Measurements from ENCODE around the gene PRR35.

Gene PRR35

DNA sequence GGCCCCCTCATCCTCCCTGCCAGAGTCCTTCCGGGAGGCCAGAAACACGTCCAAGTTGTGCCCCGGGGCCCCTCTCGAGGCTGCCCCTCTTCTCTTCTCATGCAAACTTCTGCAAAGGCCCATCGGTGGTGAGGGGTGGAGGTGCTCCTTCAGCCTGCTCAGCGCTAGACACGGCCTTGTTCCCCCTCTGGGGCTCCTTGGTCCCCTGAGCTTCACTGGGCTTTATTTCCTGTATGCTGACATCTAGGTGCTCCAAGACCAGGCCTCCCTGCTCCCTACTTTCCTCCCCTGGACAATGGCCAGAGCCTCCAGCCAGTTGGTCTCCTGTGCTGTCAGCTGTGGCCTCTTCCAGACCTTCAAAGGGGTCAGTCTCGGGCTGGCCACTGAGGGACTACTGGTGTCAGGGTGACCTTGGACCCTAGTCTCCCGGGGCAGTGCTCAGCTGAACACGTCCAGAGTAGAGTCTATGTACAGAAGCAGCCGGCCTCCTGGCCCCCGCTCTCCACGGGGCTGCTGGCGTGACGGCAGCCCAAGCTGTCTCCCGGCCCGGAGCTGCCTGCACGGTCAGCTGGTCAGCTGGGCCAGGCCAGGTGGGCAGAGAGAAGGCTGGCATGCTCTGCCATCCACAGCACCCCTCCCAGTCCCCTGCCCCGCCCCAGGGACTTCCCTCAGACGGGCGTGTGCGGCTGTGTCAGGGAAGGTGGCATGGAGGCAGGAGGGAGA is 1.7 kb upstream of the PRR35 start:
- no peak overlapping the region for H3K27ac Mint-ChIP-seq (ENCODE audit: low read depth)
- H3K9me3 Mint-ChIP-seq: no peaks in the 10 kb centered on the region
- DNase-seq (ENCODE audit: low spot score in 2 of 2) (no peak), ATAC-seq (replicated peaks; ENCODE audit: extremely low read depth, poor library complexity, severe bottlenecking) (no peak)
- peaks cover 7% of the 10 kb centered on the region for H3K36me3 Mint-ChIP-seq (ENCODE audit: insufficient read depth)
- no peak overlapping the region for H3K4me3 Mint-ChIP-seq
- H3K4me1 Mint-ChIP-seq: no peaks in the 10 kb centered on the region
- peaks cover 10% of the 10 kb centered on the region for H3K27me3 Mint-ChIP-seq

- ATAC-seq (replicated peaks; ENCODE audit: extremely low read depth, poor library complexity, severe bottlenecking) (no peak), DNase-seq (ENCODE audit: low spot score in 2 of 2) (no peak)
- H3K4me1 Mint-ChIP-seq: no peaks in the 10 kb centered on the region
- H3K27me3 Mint-ChIP-seq: peaks cover 10% of the 10 kb centered on the region
- no peaks in the 10 kb centered on the region for H3K9me3 Mint-ChIP-seq
- no peak overlapping the region for H3K27ac Mint-ChIP-seq (ENCODE audit: low read depth)
- peaks cover 6% of the 10 kb centered on the region for H3K36me3 Mint-ChIP-seq (ENCODE audit: insufficient read depth)
- no peak overlapping the region for H3K4me3 Mint-ChIP-seq
Observed at GRCh38 chr16:559021-559380, 1.2 kb upstream of the PRR35 start.

DNA sequence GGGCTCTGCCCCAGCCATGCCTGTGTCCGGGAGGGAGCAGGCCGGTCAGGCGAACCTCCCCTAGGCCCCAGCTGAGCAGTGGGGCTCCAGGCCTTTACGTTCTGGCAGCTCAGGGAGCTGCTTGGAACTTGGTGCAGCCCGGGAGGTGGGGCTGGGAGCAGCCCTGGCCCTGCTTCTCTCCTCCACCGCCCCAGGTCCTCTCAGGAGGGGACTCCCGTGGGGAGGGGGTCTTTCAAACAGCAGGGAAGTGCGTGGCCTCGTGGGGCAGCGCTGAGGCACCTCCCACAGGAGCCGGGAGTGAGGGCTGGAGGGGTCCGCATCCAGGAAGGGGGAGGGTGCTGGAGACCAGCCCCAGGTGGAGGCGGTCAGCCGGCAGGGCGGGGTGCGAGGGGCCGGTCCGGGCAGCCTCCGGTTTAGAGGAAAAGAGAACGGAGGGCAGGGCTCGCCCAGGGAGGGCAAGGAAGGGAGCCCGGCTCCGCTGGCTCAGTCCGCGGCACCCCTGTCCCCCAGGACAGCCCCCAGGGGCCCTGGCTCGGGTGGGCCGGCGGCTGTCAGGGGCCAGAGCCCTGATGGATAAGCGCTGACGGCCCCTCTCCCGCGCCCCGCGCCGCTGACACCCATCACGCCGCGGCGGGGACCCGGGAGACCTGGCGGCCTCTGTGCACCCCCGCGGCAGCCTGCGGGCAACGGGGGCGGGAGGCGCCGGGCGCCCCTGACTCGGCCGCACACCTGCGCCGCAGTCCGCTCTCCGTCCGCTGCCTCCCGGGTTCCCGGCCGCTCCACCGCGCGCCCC is 587 bp upstream of the PRR35 start:
- no peak overlapping the region for H3K27ac Mint-ChIP-seq (ENCODE audit: low read depth)
- peaks cover 6% of the 10 kb centered on the region for H3K36me3 Mint-ChIP-seq (ENCODE audit: insufficient read depth)
- H3K4me3 Mint-ChIP-seq: no peak overlapping the region
- H3K27me3 Mint-ChIP-seq: peaks cover 10% of the 10 kb centered on the region
- no peaks in the 10 kb centered on the region for H3K4me1 Mint-ChIP-seq
- DNase-seq (ENCODE audit: low spot score in 2 of 2): no peak
- no peak for ATAC-seq (replicated peaks; ENCODE audit: extremely low read depth, poor library complexity, severe bottlenecking)
- no peaks in the 10 kb centered on the region for H3K9me3 Mint-ChIP-seq

GRCh38 chr16:560701-561412 is 663 bp downstream of the PRR35 start:
- peaks cover 10% of the 10 kb centered on the region for H3K27me3 Mint-ChIP-seq
- H3K4me1 Mint-ChIP-seq: no peaks in the 10 kb centered on the region
- DNase-seq (ENCODE audit: low spot score in 2 of 2): no peak
- H3K4me3 Mint-ChIP-seq: no peak overlapping the region
- peaks cover 5% of the 10 kb centered on the region for H3K36me3 Mint-ChIP-seq (ENCODE audit: insufficient read depth)
- no peak overlapping the region for H3K27ac Mint-ChIP-seq (ENCODE audit: low read depth)
- ATAC-seq (replicated peaks; ENCODE audit: extremely low read depth, poor library complexity, severe bottlenecking): no peak
- H3K9me3 Mint-ChIP-seq: no peaks in the 10 kb centered on the region

DNA sequence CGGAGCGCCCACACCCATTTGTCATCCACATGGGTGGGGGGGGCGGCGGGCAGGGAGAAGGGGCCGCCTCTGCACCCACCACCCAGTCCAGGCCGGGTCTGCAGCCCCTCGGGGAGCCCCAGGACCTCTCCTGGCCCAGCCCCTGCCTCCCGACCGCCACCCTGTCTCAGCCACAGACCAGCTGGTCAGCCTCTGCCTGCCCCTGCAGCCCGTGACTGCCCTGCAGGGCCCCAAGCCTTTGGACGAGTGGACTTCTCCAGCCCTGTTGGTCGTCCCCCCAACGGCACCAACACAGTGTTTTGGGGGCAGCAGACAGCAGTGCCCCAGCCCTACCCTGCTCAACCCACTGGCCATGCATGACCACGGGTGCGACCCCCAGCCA is 1.2 kb downstream of the PRR35 start:
- peaks cover 10% of the 10 kb centered on the region for H3K27me3 Mint-ChIP-seq

DNA sequence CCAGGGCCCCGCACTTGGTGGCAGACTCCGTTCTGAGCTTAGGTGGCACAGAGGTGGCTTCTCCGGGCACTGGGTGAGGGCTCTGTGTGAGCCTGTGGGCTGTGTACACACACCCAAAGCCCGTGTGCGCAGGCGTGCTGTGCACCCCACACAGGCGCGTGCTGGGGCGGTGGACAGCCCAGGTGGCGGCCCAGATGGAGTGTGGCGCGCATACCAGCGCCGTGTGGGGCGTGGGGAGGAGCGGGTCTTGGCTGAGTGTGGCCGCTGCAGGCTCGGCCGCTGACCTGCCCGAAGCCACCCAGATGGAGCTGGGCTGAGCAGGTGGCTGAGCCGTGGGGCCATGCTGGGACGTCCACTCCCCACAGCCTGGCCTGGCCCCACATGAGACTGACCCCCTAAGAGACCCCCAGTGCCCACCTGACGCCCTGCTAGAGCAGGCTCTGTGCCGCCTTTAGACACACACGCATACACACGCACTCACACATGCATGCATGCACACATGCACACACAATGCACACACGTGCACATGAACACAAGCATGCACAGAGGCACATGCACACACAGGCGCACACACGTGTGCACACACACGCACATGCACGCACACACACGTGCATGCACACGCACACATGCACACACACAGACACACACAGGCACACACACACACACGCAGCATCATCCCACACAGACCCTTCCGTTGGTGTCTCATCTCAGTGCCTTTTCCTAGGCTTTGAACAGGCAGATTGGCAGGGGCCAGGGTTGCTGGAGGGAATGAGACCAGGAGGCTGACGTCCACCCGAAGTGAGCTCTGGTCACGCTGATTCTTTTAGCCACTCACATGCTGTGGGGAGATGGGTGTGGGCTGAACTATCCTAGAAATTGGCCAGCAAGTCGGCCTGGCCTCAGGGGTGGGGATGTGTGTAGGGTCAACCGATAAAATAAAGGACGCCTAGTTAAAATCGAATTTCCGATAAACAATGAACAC is 2.1 kb downstream of the PRR35 start:
- Mint-ChIP-seq H3K9me3 (no peaks in the 10 kb centered on the region), H3K27ac (ENCODE audit: low read depth) (no peak overlapping the region), H3K4me3 (no peak overlapping the region)

More for the DNA sequence above, 1.2 kb downstream of the PRR35 start:
- DNase-seq (ENCODE audit: low spot score in 2 of 2) (no peak), ATAC-seq (replicated peaks; ENCODE audit: extremely low read depth, poor library complexity, severe bottlenecking) (no peak)
- no peak overlapping the region for H3K27ac Mint-ChIP-seq (ENCODE audit: low read depth)
- peaks cover 4% of the 10 kb centered on the region for H3K36me3 Mint-ChIP-seq (ENCODE audit: insufficient read depth)
- H3K9me3 Mint-ChIP-seq: no peaks in the 10 kb centered on the region
- no peak overlapping the region for H3K4me3 Mint-ChIP-seq
- H3K4me1 Mint-ChIP-seq: no peaks in the 10 kb centered on the region

DNA sequence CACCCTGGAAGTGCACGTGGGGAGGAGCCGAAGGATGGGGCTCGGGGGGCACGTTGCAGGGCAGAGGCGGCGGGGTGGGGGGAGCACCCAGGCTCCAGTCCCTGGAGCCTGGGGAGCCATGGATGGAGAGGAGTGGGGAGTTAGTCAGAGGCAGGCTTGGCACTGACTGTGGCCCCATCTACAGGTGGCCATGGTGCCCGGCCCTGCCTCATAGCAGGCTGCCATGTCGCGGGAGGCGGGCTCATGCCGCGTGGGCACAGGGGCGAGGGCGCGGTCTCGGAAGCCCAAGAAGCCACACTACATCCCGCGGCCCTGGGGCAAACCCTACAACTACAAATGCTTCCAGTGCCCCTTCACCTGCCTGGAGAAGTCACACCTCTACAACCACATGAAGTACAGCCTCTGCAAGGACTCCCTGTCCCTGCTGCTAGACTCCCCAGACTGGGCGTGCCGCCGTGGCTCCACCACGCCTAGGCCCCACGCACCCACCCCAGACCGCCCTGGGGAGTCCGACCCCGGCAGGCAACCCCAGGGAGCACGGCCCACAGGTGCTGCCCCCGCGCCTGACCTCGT is 3.0 kb downstream of the PRR35 start:
- Mint-ChIP-seq H3K4me1 (no peaks in the 10 kb centered on the region), H3K4me3 (no peak overlapping the region), H3K27ac (ENCODE audit: low read depth) (no peak overlapping the region), H3K36me3 (ENCODE audit: insufficient read depth) (peaks cover 1% of the 10 kb centered on the region), H3K9me3 (no peaks in the 10 kb centered on the region), H3K27me3 (peaks cover 7% of the 10 kb centered on the region)
- no peak for DNase-seq (ENCODE audit: low spot score in 2 of 2)
- no peak for ATAC-seq (replicated peaks; ENCODE audit: extremely low read depth, poor library complexity, severe bottlenecking)

More for the DNA sequence above, 2.1 kb downstream of the PRR35 start:
- DNase-seq (ENCODE audit: low spot score in 2 of 2): no peak
- Mint-ChIP-seq H3K4me1 (no peaks in the 10 kb centered on the region), H3K36me3 (ENCODE audit: insufficient read depth) (peaks cover 3% of the 10 kb centered on the region), H3K27me3 (peaks cover 10% of the 10 kb centered on the region)
- no peak for ATAC-seq (replicated peaks; ENCODE audit: extremely low read depth, poor library complexity, severe bottlenecking)

- Mint-ChIP-seq H3K27me3 (no peaks in the 10 kb centered on the region), H3K4me1 (peaks cover 8% of the 10 kb centered on the region), H3K27ac (ENCODE audit: low read depth) (no peak overlapping the region), H3K4me3 (no peak overlapping the region), H3K9me3 (no peaks in the 10 kb centered on the region), H3K36me3 (ENCODE audit: insufficient read depth) (peaks cover 3% of the 10 kb centered on the region)
- DNase-seq (ENCODE audit: low spot score in 2 of 2): no peak
- no peak for ATAC-seq (replicated peaks; ENCODE audit: extremely low read depth, poor library complexity, severe bottlenecking)
Observed at GRCh38 chr16:564690-565418, 4.7 kb downstream of the PRR35 start.

- Mint-ChIP-seq H3K36me3 (ENCODE audit: insufficient read depth) (peaks cover 3% of the 10 kb centered on the region), H3K27ac (ENCODE audit: low read depth) (no peak overlapping the region), H3K9me3 (no peaks in the 10 kb centered on the region), H3K4me1 (peaks cover 11% of the 10 kb centered on the region), H3K27me3 (no peaks in the 10 kb centered on the region), H3K4me3 (no peak overlapping the region)
- DNase-seq (ENCODE audit: low spot score in 2 of 2) (no peak), ATAC-seq (replicated peaks; ENCODE audit: extremely low read depth, poor library complexity, severe bottlenecking) (no peak)
Observed at GRCh38 chr16:565419-566330, 5.5 kb downstream of the PRR35 start.

GRCh38 chr16:566475-567372 is 6.5 kb downstream of the PRR35 start, which contains the start of gene NHLRC4:
NHLRC4 (plus strand) TSS chr16:567005; CDS start chr16:568048, 1,043 bp downstream.
- ATAC-seq (replicated peaks; ENCODE audit: extremely low read depth, poor library complexity, severe bottlenecking): no peak
- peaks cover 13% of the 10 kb centered on the region for H3K36me3 Mint-ChIP-seq (ENCODE audit: insufficient read depth)
- peak within 1 kb of the TSS; percentile 56 for H3K4me3 Mint-ChIP-seq
- no peaks in the 10 kb centered on the region for H3K9me3 Mint-ChIP-seq
- no peak for DNase-seq (ENCODE audit: low spot score in 2 of 2)
- no peaks in the 10 kb centered on the region for H3K27me3 Mint-ChIP-seq
- H3K4me1 Mint-ChIP-seq: peaks cover 21% of the 10 kb centered on the region
- peak within 1 kb of the TSS; percentile 41 for H3K27ac Mint-ChIP-seq (ENCODE audit: low read depth)
